GM19395 (cell line): ENCODE measurements around the gene SERTAD1.
A peak's percentile ranks its signal among the peaks of the same experiment; 100 is the strongest.
"Not testable (repeated sequence)": the region's sequence is repeated elsewhere in the genome, so short reads cannot be mapped to it uniquely, and the experiment has no call there.

Source experiments
- ATAC-seq: cut with Tn5 transposase; IDR thresholded peaks from one replicate; pipeline ENCODE4 v1.9.1; 2021; ENCODE audit warnings: mild to moderate bottlenecking, moderate library complexity; ENCODE audit not compliant: unreplicated experiment

SERTAD1 gene

GRCh38 chr19:40425450-40426287 lies at the start of gene SERTAD1:
Gene SERTAD1 (minus strand): TSS chr19:40425992. CDS start chr19:40423546, 2,446 bp downstream.
- ATAC-seq = peak; percentile 81

- no peak for ATAC-seq
These were observed 48.9 kb upstream of the SERTAD1 start for GRCh38 chr19:40474737-40475136.

DNA sequence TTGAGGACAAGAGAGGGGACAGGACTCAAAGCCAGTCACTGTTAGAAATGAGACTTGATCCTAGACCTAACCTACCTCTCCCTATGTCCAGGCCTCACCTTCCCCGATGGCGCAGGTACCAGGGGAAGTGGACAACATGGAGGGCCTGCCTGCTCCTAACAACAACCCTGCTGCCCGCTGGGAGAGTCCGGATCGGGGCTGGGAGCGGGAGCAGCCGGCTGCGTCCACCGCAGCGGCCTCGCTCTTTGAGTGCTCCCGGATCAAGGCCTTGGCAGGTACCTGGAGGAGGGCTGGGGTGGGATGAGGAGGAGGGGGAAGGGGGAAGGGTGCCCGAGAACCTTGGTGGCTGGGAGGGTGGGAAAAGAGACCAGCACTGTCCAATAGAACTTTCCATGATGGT lies 46.7 kb upstream of the SERTAD1 start:
- ATAC-seq = no peak

DNA sequence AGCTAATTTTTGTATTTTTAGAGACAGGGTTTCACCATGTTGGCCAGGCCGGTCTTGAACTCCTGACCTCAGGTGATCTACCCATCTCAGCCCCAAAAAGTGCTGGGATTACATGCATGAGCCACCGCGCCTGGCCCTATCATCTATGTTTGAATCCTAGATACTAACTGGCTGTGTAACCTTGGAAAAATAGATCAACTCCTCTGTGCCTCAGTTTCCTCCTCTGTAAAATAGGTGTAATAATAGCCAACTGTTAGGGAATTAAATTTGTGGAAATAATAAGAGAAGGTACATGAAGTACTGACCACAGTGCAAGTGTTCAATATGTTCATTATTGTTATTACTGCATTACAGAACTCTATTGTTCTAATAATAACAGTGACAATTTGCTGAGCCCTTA lies 45.3 kb upstream of the SERTAD1 start:
- no peak for ATAC-seq

- no peak for ATAC-seq
These were observed 43.2 kb upstream of the SERTAD1 start for GRCh38 chr19:40469011-40469410.

- ATAC-seq = no peak
These were observed 41.4 kb upstream of the SERTAD1 start, which contains the start of gene SPTBN4 for GRCh38 chr19:40466985-40467734. Gene SPTBN4 (plus strand): TSS chr19:40467001. CDS start chr19:40472622, 5,621 bp downstream.

DNA sequence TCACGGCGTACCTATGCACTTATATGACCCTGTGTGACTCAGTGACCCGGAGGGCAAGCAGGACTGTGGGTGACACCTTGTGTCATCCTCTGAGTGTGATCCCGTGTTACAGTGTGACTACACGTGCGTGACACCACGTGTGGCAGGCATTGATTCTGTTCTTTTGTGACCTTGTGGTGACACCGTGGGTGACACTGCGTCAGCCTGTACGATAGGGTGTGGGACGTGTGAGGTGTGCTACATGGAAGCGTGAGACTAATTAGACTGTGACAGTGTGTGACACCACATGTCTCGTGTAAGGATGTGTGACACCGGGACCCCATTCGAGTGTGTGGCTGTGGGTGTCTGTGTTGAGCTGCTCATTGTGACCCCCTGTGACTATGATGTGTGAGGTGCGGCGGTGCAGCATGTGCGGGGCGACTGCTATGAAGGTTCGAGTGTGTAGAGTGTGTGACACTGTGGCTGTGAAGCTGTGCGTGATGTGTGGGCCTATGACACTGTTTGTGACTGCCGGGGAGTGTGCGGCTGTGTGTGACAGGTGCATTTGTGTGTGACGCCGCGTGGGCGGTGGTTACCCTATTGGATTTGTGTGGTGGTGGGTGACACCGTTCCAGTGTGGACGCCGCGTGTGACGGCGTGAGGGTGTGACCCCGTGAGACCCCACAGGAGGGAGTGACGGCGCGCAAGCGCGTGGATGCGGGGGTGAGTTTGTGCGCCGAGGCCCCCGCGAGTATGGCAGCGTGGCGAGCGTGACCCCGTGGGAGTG lies 40.6 kb upstream of the SERTAD1 start:
- ATAC-seq = peak; percentile 38

DNA sequence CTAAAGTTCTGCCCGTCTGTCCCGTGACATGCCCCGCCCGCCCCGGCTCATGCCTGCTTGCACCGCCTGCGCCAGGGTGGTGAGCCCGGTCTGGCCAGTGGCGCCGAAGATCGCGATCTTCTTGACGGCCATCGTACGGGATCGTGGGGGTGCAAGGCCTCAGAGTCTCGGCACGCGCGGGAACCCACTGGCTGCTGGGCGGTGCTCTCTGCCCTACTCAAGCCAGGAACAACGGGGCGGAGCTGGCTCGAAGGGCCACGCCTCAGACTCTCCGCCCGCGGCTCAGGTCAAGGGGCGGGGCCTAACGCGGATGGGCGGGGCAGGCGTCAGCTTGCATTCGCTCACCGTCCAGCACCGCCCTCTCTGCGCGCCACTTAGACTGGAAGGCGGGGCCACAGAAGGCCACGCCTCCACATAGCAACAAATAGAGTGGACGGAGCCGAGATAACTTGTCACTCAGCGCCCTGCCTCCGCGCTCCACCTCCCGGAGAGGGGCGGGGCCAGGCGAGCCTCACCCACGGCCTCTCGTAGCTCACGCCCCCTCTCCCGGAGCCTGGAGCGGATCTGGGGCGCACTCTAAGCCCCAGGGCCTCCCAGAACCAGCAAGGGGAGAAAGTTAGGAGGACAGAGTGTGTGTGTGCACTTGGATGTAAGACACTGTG lies 39.9 kb upstream of the SERTAD1 start, which contains the start of gene BLVRB:
Gene BLVRB, minus strand, starts transcription at position 189 of the 662 bp plus-strand sequence. Its CDS starts 57 bp downstream, at position 132.
- ATAC-seq = peak; percentile 79

- no peak for ATAC-seq
These were observed 39.3 kb upstream of the SERTAD1 start for GRCh38 chr19:40465025-40465556.

GRCh38 chr19:40464059-40465024 lies 38.5 kb upstream of the SERTAD1 start:
- no peak for ATAC-seq

DNA sequence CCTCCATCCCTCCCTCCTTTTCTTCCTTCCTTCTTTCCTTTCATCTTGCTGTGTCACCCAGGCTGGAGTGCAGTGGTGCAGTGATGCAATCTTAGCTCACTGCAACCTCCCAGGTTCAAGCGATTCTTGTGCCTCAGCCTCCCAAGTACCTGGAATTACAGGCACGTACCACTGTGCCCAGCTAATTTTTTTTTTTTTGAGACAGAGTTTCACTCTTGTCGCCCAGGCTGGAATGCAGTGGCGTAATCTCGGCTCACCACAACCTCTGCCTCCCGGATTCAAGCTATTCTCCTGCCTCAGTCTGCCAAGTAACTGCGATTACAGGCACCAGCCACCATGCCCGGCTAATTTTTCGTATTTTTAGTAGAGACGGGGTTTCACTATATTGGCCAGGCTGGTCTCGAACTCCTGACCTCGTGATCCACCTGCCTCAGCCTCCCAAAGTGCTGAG lies 37.8 kb upstream of the SERTAD1 start:
- not testable (repeated sequence) for ATAC-seq

DNA sequence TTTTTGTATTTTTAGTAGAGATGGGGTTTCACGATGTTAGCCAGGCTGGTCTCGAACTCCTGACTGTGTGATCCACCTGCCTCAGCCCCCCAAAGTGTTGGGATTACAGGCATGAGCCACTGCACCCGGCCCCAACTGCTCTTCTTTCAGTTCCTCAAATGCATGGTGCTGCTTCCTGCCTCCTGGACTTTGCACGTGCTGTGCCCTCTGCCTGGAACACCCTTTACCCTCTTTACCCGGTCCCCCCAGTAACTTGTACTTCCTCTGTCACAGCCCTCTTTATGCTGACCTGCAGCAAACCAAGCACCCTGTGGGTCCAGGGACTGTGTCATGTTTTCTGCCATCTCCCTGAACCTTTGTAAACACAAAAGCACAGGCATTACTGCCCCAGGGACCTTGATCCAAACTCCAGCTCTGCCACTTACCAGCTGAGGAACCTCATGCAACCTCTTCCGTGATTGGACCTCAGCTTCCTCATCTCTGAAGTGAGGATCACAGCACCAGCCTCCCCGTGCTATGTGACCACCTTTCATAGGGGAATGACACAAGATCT lies 36.0 kb upstream of the SERTAD1 start:
- no peak for ATAC-seq

GRCh38 chr19:40460185-40460584 lies 34.4 kb upstream of the SERTAD1 start:
- ATAC-seq = no peak

- ATAC-seq = no peak
These were observed 32.8 kb upstream of the SERTAD1 start for GRCh38 chr19:40458597-40458974.

DNA sequence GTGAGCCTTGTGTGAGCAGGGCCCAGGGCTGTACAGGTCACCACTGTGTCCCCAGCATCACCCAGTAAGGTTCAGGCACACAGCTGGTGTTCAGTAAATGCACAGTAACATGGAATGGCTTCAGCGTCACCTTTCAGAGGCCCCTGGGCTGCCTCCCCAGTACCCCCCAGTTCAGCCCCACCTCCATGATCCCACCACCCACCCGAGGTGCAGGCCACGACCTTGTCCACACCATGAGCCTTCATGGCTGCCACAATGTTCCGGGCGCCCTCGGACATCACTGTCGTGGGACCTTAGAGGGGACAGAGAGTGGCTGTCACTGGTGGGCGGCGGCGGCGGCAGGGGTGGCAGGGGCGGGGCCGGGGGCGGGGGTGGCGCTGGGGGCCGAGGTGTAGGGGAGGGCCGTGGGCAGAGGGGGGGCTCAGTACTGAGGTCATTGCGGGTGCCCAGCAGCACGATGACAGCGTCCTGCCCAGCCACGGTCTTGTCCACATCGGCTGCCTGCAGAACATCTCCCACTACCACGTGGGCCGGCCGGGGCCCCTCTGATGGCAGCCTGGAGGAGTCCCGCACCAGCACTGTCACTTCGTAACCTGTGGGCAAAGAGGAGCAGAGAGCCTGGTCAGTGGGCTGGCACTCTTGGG lies 32.3 kb upstream of the SERTAD1 start:
- ATAC-seq = no peak

DNA sequence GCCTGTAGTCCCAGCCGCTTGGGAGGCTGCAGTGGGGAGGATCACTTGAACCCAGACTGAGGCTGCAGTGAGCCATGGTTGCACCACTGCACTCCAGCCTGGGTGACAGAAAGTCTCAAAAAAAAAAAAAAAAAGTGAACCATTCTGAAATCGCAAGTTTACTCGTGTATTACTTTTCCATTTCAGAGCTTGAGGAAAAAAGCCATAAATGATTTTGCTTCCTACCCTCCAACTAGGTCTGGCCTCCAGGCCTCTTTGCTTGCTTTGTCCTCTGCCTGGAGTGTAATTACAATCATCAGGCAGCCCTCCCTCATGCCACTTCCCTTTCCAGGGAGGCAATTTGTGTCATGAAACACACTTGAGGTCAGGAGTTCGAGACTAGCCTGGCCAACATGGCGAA lies 31.3 kb upstream of the SERTAD1 start:
- no peak for ATAC-seq

DNA sequence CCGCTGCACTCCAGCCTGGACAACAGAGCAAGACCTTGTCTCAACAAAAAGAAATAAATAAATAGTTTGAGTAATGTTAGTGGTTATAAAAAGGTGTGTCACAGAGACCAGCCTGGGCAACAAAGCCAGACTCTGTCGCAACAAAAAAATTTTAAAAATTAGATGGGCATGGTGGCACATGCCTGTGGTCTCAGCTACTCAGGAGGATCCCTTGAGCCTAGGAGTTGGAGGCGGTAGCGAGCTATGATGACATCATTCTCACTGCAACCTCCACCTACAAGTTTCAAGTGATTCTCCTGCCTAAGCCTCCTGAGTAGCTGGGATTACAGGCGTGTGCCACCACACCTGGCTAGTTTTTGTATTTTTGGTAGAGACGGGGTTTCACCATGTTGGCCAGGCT lies 28.2 kb upstream of the SERTAD1 start:
- ATAC-seq = not testable (repeated sequence)

DNA sequence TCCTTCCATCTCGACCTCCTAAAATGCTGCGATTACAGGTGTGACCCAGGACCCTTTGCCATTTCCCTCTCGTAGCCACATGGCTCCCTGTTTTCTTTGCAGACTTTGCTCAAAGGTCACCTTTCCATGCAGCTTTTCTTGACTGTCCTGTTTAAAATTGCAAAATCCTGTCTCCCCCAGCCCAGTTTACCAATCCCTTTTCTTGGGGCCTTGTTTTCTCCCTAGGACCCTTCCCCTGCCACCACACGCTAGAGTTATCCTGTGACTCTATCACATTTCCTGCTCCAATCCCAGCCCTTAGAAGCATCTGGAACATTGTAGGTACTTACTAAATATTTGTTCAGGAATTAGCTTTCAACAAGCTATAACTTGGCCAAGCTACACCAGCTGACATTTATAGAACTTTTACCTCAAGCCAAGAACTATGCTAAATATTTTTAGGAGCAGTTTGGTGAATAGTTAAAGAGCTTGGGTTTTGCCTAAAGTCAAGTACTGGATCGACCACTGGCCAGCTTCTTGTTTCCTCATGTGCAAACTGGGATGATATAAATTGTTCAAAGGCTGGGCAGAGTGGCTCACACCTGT lies 27.5 kb upstream of the SERTAD1 start:
- ATAC-seq = no peak
